Measurements from ENCODE around the gene PRF1. TPM values are rescaled to one million over a fixed set of nuclear protein-coding genes. Genes with fewer than 3 reads are reported as not detected.

PRF1 gene
- total RNA-seq, 1 donor from 2014 or later: not detected

DNA sequence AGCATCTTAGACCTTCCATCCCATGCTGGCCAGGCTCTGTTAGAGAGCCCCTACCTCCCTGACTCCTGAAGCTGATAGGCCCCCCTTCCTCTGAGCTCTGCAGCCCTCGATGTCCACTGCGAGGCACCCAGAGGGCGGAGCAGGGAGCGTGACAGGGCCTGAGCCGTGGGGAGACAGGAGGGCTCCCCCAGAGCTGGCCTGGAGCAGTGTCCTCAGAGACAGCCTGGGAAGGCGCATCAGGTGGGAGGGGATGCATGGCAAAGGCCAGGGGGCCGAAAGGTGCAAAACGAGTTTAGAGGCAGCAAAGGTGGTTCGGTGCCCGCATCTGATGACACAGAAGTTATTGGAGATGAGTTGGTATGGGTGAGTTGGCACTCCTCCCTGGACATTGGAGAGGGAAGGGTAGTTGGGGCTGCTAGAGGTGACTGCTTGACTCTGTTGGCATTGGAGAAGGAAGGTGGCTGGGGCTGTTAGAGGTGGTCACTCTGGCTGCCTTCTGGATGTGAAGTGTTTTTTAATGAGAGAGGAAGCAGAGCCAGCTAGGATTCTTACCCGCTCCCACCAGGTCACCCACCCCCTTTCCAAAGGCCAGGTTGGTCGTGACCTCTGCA, 53.1 kb downstream of the PRF1 start:
- Mint-ChIP-seq H3K36me3 (ENCODE audit: low read depth) (no peaks in the 10 kb centered on the region), H3K27me3 (ENCODE audit: low read depth) (no peaks in the 10 kb centered on the region), H3K4me3 (ENCODE audit: unreplicated experiment) (no peak overlapping the region), H3K4me1 (ENCODE audit: low read depth) (peaks cover 30% of the 10 kb centered on the region), H3K9me3 (ENCODE audit: low read depth) (no peaks in the 10 kb centered on the region), H3K27ac (ENCODE audit: unreplicated experiment) (no peak overlapping the region)
- DNase-seq (ENCODE audit: low spot score): no peak
- TF ChIP-seq, protein P1, sequence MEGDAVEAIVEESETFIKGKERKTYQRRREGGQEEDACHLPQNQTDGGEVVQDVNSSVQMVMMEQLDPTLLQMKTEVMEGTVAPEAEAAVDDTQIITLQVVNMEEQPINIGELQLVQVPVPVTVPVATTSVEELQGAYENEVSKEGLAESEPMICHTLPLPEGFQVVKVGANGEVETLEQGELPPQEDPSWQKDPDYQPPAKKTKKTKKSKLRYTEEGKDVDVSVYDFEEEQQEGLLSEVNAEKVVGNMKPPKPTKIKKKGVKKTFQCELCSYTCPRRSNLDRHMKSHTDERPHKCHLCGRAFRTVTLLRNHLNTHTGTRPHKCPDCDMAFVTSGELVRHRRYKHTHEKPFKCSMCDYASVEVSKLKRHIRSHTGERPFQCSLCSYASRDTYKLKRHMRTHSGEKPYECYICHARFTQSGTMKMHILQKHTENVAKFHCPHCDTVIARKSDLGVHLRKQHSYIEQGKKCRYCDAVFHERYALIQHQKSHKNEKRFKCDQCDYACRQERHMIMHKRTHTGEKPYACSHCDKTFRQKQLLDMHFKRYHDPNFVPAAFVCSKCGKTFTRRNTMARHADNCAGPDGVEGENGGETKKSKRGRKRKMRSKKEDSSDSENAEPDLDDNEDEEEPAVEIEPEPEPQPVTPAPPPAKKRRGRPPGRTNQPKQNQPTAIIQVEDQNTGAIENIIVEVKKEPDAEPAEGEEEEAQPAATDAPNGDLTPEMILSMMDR (IDR thresholded peaks at IDR 0.05): no peak

Other genes starting within 250 kb of the PRF1 start
- gene LRRC20, start 220.1 kb downstream of the PRF1 start, total RNA-seq: 8.8 to 10.8 TPM (median 9.5 TPM) in 3 replicates
- gene EIF4EBP2, start 198.6 kb downstream of the PRF1 start, total RNA-seq: 39.6 to 52.9 TPM (median 41.0 TPM) in 3 replicates
- gene NODAL, start 161.1 kb downstream of the PRF1 start, total RNA-seq: 0.49 TPM in 1 of 3 replicates, not detected in the others
- gene PALD1, start 124.0 kb downstream of the PRF1 start, total RNA-seq: 2.4 to 4.1 TPM (median 4.0 TPM) in 3 replicates
- 7.7 to 9.2 TPM (median 8.7 TPM) in 3 replicates for gene ADAMTS14, start 69.8 kb upstream of the PRF1 start, total RNA-seq
- not detected in 3 replicates for gene TBATA, start 182.6 kb upstream of the PRF1 start, total RNA-seq
- gene SGPL1, start 213.2 kb upstream of the PRF1 start, total RNA-seq: 44.2 to 71.8 TPM (median 60.5 TPM) in 3 replicates

Measured in chondrocyte (in vitro differentiated cells).